Measurements from ENCODE around the gene TXNRD1.

TXNRD1 gene

DNA sequence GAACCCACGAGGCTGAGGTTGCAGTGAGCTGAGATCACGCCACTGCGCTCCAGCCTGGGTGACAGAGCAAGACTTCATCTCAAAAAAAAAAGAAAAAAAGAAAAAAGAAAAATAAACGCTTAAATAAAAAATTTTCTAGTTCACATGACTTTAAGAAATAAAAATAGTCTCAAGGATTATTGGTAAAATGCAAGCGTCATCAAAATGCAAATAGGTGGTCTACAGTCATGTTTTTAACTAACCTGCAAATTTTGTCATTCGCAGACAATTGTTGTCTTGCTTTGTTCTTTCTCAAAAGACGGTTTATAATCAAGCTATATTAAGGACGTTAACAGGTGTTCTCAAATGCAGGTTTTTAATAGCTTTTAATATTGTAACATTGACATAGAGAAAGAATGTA is 22.4 kb downstream of the TXNRD1 start:
- H3K4me3 ChIP-seq (ENCODE audit: low read depth, low read length), result no peak overlapping the region
- DNase-seq (ENCODE audit: low read depth), result no peak
- TF ChIP-seq POLR2A (IDR thresholded peaks at IDR 0.05; ENCODE audit: extremely low read depth, insufficient read length), result no peak
- TF ChIP-seq MYC (IDR thresholded peaks at IDR 0.05; ENCODE audit: low read depth, low read length), result no peak
- TF ChIP-seq, protein P1, sequence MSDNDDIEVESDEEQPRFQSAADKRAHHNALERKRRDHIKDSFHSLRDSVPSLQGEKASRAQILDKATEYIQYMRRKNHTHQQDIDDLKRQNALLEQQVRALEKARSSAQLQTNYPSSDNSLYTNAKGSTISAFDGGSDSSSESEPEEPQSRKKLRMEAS (IDR thresholded peaks at IDR 0.05; ENCODE audit: low read depth, low read length), result no peak
- no peak for TF ChIP-seq CTCF (IDR thresholded peaks at IDR 0.05; ENCODE audit: low read depth, low read length)

GRCh38 chr12:104242546-104243206 is 27.1 kb downstream of the TXNRD1 start:
- no peak for DNase-seq (ENCODE audit: low read depth)
- TF ChIP-seq POLR2A (IDR thresholded peaks at IDR 0.05; ENCODE audit: extremely low read depth, insufficient read length), result no peak
- no peak overlapping the region for H3K4me3 ChIP-seq (ENCODE audit: low read depth, low read length)

DNA sequence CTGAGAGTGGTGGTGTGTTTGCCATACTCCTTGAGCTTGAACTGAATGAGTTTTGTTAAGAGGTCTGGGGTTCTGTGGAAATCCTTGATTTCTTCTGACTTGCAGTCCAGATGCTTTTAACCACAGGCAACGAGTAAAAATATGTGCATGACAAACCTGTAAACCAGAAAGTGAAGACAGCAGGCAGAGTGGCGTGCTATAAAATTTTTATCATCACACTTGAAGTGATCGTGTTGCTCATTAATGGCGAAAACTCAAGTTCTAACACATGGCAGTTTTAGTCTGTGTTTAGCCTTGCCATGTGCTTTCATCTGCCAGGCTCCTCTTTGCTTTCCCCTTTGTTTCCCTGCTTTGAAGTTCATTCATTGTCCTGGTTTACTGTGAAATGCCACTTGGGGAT is 28.0 kb downstream of the TXNRD1 start:
- no peak overlapping the region for H3K4me3 ChIP-seq (ENCODE audit: low read depth, low read length)
- DNase-seq (ENCODE audit: low read depth), result no peak
- TF ChIP-seq, protein P1 (IDR thresholded peaks at IDR 0.05; ENCODE audit: low read depth, low read length), result peak; percentile 49; the same call in 1 of the 2 replicates
- no peak for TF ChIP-seq CTCF (IDR thresholded peaks at IDR 0.05; ENCODE audit: low read depth, low read length)

GRCh38 chr12:104243971-104244370 is 28.4 kb downstream of the TXNRD1 start:
- no peak for DNase-seq (ENCODE audit: low read depth)
- TF ChIP-seq CTCF (IDR thresholded peaks at IDR 0.05; ENCODE audit: low read depth, low read length), result no peak
- TF ChIP-seq POLR2A (IDR thresholded peaks at IDR 0.05; ENCODE audit: extremely low read depth, insufficient read length), result no peak
- TF ChIP-seq, protein P1 (IDR thresholded peaks at IDR 0.05; ENCODE audit: low read depth, low read length), result no peak
- TF ChIP-seq MYC (IDR thresholded peaks at IDR 0.05; ENCODE audit: low read depth, low read length), result no peak
- H3K4me3 ChIP-seq (ENCODE audit: low read depth, low read length), result no peak overlapping the region

GRCh38 chr12:104247698-104248097 is 32.1 kb downstream of the TXNRD1 start:
- H3K4me3 ChIP-seq (ENCODE audit: low read depth, low read length), result no peak overlapping the region
- no peak for TF ChIP-seq POLR2A (IDR thresholded peaks at IDR 0.05; ENCODE audit: extremely low read depth, insufficient read length)
- no peak for TF ChIP-seq MYC (IDR thresholded peaks at IDR 0.05; ENCODE audit: low read depth, low read length)
- no peak for TF ChIP-seq CTCF (IDR thresholded peaks at IDR 0.05; ENCODE audit: low read depth, low read length)
- TF ChIP-seq, protein P1 (IDR thresholded peaks at IDR 0.05; ENCODE audit: low read depth, low read length), result no peak
- no peak for DNase-seq (ENCODE audit: low read depth)

- TF ChIP-seq MYC (IDR thresholded peaks at IDR 0.05; ENCODE audit: low read depth, low read length) (no peak), POLR2A (IDR thresholded peaks at IDR 0.05; ENCODE audit: extremely low read depth, insufficient read length) (no peak), CTCF (IDR thresholded peaks at IDR 0.05; ENCODE audit: low read depth, low read length) (no peak)
- TF ChIP-seq, protein P1 (IDR thresholded peaks at IDR 0.05; ENCODE audit: low read depth, low read length), result no peak
- no peak for DNase-seq (ENCODE audit: low read depth)
- no peak overlapping the region for H3K4me3 ChIP-seq (ENCODE audit: low read depth, low read length)
These were observed 32.9 kb downstream of the TXNRD1 start for GRCh38 chr12:104248444-104248843.
